Esophagus squamous epithelium (tissue), 5 donors: Measurements from ENCODE around the gene FGGY. TPM values are rescaled to one million over a fixed set of nuclear protein-coding genes. Genes with fewer than 3 reads are reported as not detected.
"Not testable (repeated sequence)": the region's sequence is repeated elsewhere in the genome, so short reads cannot be mapped to it uniquely, and the experiment has no call there.

Experiments
- DNase-seq: peaks from one replicate; lab custom pipeline; 2025; lab: John Stamatoyannopoulos, UW
- H3K27ac ChIP-seq, 4 donors: fragments of 200-600 bp; sonication (generic); one replicate each; pipeline ENCODE4 v1.5.1; 2016 to 2019; ENCODE audit warnings: mild to moderate bottlenecking in 1 of 4
- H3K27me3 ChIP-seq, 4 donors: fragments of 200-600 bp; sonication (generic); 1 replicate in 3 of 4; 2 replicates in 1 of 4; pipeline versions ENCODE4 v1.5.1 to v1.6.0; 2017 to 2021; ENCODE audit warnings: antibody characterized with exemption in 1 of 4
- H3K36me3 ChIP-seq, 3 donors: fragments of 200-600 bp; sonication (generic); one replicate each; pipeline ENCODE4 v1.5.1; 2016 to 2019
- H3K4me1 ChIP-seq, 3 donors: fragments of 200-600 bp; sonication (generic); one replicate each; pipeline ENCODE4 v1.5.1; 2017 to 2019
- H3K4me3 ChIP-seq, 4 donors: fragments of 200-600 bp; sonication (generic); 1 replicate in 3 of 4; 2 replicates in 1 of 4; pipeline ENCODE4 v1.5.1; 2016 to 2019; ENCODE audit warnings: mild to moderate bottlenecking in 2 of 4, moderate library complexity in 1 of 4
- H3K9me3 ChIP-seq, 3 donors: fragments of 200-600 bp; sonication (generic); one replicate each; pipeline ENCODE4 v1.5.1; 2016 to 2019
- POLR2A ChIP-seq, 4 donors: fragments of 450-650 bp; IDR thresholded peaks; one replicate each; pipeline ENCODE4 v1.6.1; 2017; ENCODE audit warnings: antibody characterized with exemption in 4 of 4, mild to moderate bottlenecking in 4 of 4, moderate library complexity in 3 of 4
- WGBS, 2 donors: methylation state at CpG; one replicate each; pipeline ENCODE4 v1.1.5; 2018; 5-methylcytosine and 5-hydroxymethylcytosine counted together
- intact Hi-C: fragments of 100-400 bp; cut with DNase I; formaldehyde crosslinking; loops from one replicate; pipeline ENCODE4 v1.15.0; 2022
- total RNA-seq, 4 donors: library from RNA; depleted of rRNA; stranded (reverse); fragments of >200 nt; gene quantifications; one replicate each; pipeline ENCODE4 v1.1.0, GENCODE V29; 2016
- TF ChIP-seq, protein P1 (sequence below), 6 experiments: fragments of 450-650 bp in 4 of 6; fragments of 200-600 bp in 2 of 6; sonication (generic) in 2 of 6; IDR thresholded peaks; one replicate each; pipeline ENCODE4 v1.5.1; 2016 to 2019; ENCODE audit warnings: antibody characterized with exemption in 6 of 6, mild to moderate bottlenecking in 4 of 6, moderate library complexity in 4 of 6
- donor health status: DM: yes; HTN: yes; CAD: no.

Gene FGGY
- total RNA-seq, 4 donors from 2014 or later = 6.0 to 18.1 (median 9.3) TPM

DNA sequence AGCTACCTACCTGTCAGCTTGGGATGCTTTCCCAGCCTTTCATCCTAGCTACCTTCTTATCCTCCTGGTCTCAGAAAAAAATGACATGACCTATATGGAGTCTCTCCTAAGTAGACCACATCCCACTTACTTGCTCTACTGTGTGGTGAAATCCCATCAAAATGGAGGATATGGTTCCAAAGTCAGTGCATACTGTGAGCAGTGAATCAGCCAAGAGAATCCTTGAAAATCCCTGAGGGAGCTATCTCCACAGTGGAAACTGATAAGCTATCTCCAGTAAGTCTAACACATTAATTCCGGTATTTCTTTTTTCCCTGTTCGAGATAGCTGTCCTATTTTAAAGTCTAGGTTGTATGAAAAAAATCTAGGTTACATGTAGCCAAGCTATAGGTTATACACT is 189.7 kb downstream of the FGGY start:
- WGBS, 2 donors = 84 to 86% methylated on average over 2 of the region's 2 CpGs
- no peak for DNase-seq
- intact Hi-C loops = no loop called here
- H3K4me3 ChIP-seq = no peak overlapping the region
- no peak for TF ChIP-seq POLR2A (IDR thresholded peaks at IDR 0.05)
- TF ChIP-seq, protein P1, sequence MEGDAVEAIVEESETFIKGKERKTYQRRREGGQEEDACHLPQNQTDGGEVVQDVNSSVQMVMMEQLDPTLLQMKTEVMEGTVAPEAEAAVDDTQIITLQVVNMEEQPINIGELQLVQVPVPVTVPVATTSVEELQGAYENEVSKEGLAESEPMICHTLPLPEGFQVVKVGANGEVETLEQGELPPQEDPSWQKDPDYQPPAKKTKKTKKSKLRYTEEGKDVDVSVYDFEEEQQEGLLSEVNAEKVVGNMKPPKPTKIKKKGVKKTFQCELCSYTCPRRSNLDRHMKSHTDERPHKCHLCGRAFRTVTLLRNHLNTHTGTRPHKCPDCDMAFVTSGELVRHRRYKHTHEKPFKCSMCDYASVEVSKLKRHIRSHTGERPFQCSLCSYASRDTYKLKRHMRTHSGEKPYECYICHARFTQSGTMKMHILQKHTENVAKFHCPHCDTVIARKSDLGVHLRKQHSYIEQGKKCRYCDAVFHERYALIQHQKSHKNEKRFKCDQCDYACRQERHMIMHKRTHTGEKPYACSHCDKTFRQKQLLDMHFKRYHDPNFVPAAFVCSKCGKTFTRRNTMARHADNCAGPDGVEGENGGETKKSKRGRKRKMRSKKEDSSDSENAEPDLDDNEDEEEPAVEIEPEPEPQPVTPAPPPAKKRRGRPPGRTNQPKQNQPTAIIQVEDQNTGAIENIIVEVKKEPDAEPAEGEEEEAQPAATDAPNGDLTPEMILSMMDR (IDR thresholded peaks at IDR 0.05) = no peak
- H3K36me3 ChIP-seq = no peaks in the 10 kb centered on the region
- peaks cover 11 to 31% (median 17%) of the 10 kb centered on the region in 3 donors for H3K4me1 ChIP-seq
- peak overlapping the region in 3 of 4 donors; percentile 48 to 81 (median 69) for H3K27ac ChIP-seq
- H3K27me3 ChIP-seq = no peaks in the 10 kb centered on the region
- no peaks in the 10 kb centered on the region for H3K9me3 ChIP-seq

DNA sequence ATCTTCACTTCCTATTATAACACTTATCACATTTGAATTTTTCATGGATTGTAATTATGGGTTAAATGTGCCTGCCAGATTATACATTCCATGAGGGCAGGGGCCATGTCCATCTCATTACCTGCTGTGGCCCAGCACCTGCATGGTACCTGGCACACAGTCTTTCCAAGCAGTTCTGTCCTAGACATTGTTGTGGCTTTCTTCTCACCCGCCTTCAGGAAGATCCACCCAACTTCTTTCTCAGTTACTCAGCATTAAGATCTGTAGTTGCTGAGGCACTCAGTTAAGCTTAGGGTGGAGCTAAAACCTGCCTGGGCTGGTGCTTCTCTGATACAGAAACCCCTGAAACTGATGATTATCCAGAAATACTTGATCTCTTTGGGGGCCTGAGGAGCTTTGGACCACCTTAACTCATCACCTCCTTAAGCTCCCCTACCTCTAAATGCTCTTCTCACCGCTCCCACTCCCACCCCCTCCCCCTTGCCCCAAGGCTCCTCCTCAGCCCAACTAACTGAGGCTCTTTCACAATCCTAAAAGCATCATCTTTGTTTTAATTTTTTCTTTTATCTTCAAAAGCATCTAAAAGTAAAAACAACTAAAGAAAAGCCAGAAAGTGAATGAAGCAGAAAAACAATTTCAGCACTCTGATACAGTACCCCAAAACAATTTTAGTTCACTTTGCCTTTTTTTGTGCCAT is 190.6 kb downstream of the FGGY start:
- WGBS, 2 donors = 34 to 43% methylated on average over 2 of the region's 2 CpGs
- intact Hi-C loops = no loop called here
- Histone ChIP-seq H3K9me3 (no peaks in the 10 kb centered on the region), H3K27ac (peak overlapping the region; percentile 48 to 81 (median 60)), H3K27me3 (no peaks in the 10 kb centered on the region), H3K4me1 (peaks cover 11 to 31% (median 17%) of the 10 kb centered on the region in 3 donors), H3K4me3 (no peak overlapping the region), H3K36me3 (no peaks in the 10 kb centered on the region)
- no peak for DNase-seq
- TF ChIP-seq POLR2A (IDR thresholded peaks at IDR 0.05) = no peak
- TF ChIP-seq, protein P1 (IDR thresholded peaks at IDR 0.05) = no peak

DNA sequence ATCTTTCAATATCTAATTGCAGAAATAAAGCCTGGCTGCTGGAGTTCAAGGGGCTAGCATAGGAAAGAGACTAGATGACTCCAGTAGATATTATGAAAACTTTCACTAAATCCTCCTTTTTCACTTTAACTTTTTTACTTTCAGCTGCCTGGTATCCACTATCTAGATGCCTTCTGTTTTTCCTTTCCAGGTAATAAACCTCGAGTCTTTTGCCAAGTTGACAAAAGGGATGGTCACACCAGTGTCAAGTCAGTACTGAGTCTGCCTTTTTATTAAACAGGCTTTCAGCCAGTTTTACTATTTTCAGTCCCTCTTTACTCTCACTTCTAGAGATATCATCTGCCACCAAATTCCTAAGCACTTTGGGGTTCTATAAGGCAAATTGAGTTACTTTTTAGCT is 195.6 kb downstream of the FGGY start:
- no peak for TF ChIP-seq POLR2A (IDR thresholded peaks at IDR 0.05)
- TF ChIP-seq, protein P1 (IDR thresholded peaks at IDR 0.05) = no peak
- no peak for DNase-seq
- Histone ChIP-seq H3K4me1 (peaks cover 0 to 6% (median 5%) of the 10 kb centered on the region in 3 donors), H3K36me3 (peaks cover 0 to 3% (median 0%) of the 10 kb centered on the region in 3 donors), H3K27ac (no peak overlapping the region), H3K4me3 (no peak overlapping the region), H3K27me3 (no peaks in the 10 kb centered on the region), H3K9me3 (no peaks in the 10 kb centered on the region)
- WGBS, 2 donors = 43 to 57% methylated on average over 1 of the region's 1 CpG
- intact Hi-C loops = no loop called here

DNA sequence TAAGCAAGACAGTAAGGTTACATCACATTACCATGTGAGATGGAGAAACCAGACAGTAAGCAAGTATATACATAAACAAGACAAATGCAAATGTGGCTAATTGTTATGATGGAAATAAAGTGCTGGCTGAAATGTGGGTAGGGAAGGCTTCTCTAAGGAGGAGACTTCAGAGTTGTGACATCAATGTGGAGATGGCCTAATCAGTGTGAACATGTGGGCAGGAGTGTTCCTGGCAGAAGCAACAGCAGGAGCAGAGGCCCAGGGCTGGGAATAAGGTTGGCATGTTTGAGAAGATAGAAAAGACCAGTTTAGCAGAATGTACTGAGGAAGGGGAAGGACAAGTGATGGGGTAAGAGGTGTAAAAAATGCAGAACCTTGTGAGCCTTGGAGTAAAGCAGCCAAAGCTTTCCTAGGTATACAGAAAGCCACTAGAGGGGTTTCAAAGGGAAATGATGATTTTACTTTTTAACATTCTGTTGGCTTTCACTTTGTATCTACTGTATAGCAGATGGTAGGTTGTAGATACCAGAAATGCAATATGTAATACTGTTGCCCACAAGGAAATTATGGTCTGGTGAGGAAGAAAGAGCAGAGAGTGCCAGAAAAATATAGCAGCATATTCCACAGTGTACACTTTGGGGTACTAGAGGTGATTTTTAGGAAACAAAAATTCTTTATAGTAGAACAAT is 197.4 kb downstream of the FGGY start:
- H3K4me1 ChIP-seq = peaks cover 0 to 9% (median 8%) of the 10 kb centered on the region in 3 donors
- intact Hi-C loops = no loop called here
- DNase-seq = no peak
- TF ChIP-seq, protein P1 (IDR thresholded peaks at IDR 0.05) = no peak
- no peak for TF ChIP-seq POLR2A (IDR thresholded peaks at IDR 0.05)
- H3K9me3 ChIP-seq = no peaks in the 10 kb centered on the region
- H3K4me3 ChIP-seq = no peak overlapping the region
- H3K27ac ChIP-seq = no peak overlapping the region
- peaks cover 0 to 3% (median 0%) of the 10 kb centered on the region in 3 donors for H3K36me3 ChIP-seq
- H3K27me3 ChIP-seq = no peaks in the 10 kb centered on the region

DNA sequence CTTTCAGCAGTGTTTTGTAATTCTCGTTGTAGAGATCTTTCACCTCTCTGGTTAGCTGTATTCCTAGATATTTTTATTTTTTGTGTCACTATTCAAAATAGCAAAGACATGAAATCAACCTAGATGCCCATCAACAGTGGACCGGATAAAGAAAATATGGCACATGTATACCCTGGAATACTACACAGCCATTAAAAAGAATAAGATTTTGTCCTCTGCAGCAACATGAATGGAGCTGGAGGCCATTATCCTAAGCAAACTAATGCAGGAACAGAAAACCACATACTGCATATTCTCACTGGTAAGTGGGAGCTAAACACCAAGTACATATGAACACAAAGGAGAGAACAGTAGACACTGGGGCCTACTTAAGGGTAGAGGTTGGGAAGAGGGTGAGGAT is 199.3 kb downstream of the FGGY start:
- DNase-seq, H3K36me3 ChIP-seq, intact Hi-C loops, H3K27me3 ChIP-seq, H3K4me3 ChIP-seq, H3K27ac ChIP-seq, H3K9me3 ChIP-seq: not testable (repeated sequence)
- WGBS, 2 donors = 93 to 98% methylated on average over 1 to 2 of the region's 2 CpGs
- H3K4me1 ChIP-seq = peaks cover 9 to 26% (median 13%) of the 10 kb centered on the region in 3 donors
